GM19035 (cell line): ENCODE results near the gene SH3BP5.
A peak's percentile ranks its signal among the peaks of the same experiment; 100 is the strongest.

Experiments used
- ATAC-seq: cut with Tn5 transposase; IDR thresholded peaks from one replicate; pipeline ENCODE4 v1.9.1; 2021; ENCODE audit not compliant: unreplicated experiment

SH3BP5 gene

DNA sequence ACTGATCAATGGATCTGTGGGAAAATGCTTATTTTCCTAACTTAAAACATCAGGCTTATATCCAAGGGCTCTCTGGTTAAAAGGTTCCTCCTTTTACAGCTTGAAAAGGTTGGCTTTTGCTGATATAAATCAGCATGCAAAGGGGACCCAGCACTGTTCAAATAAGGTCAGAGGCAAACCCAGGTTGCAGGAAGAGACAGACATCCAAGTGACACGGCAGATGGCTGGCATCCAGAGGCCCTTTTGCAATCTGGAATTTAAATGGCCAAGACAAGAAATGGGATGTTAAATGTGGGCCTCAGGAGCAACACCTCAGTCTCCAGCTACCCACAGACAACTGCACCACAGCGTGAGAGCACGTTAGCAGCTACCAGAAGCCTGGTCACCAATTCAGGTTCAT lies 6.3 kb downstream of the SH3BP5 start:
- ATAC-seq: no peak

DNA sequence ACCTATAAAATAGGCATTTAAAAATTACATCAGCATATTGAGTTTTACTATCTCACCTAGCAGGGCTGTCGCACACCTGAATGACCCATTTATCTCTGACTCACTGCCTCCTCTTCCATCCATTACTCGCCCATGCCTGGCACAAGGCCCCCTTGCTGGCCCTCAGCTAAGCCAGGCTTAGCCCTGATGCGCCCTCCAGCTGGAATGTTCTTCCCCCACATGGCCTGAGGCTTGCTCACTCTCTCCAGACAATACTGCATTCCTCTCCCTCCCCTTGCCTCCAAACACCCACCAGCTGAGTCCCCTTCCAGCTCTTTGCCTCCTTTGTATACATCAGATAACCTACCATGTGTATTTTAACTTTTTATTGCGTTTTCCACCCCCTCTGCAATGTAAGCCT lies 7.2 kb downstream of the SH3BP5 start:
- no peak for ATAC-seq

DNA sequence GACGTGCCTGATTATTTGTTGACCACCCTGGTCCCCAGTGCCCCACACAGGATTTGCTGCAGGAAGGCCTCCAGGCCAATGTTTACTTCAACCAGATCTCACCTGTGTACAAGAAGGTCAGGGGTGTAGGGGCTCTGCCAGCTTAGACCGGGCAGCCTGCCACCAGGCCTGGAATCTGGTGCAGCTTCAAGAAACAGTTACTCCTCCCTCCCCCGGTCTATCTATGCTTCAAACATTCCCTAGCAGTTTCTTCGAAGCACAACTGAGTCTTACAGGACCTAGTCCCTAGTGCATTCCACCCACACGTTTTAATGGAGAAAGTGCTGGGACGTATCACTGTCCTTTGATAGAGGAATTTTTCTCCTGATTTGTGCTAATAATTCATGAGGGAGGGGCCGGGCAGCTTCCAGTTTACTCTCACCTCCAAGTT lies 8.0 kb downstream of the SH3BP5 start:
- no peak for ATAC-seq

DNA sequence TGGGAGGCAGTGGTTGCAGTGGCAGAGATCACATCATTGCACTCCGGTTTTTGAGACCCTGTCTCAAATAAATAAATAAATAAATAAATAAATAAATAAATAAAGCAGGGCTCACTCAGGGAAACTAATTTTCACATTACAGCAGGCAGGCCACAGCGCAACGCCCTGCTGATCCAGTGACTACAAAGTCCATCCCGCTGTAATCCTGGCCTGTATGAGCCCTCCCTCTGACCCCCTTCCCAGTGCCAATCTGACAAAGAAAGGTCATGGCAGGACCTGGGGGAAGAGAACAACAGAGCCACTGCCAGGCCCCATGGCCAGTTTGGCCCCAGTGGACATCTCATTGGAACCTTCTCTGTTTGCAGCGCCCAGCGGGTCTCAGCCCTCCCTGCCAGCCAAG lies 9.3 kb downstream of the SH3BP5 start:
- no peak for ATAC-seq

DNA sequence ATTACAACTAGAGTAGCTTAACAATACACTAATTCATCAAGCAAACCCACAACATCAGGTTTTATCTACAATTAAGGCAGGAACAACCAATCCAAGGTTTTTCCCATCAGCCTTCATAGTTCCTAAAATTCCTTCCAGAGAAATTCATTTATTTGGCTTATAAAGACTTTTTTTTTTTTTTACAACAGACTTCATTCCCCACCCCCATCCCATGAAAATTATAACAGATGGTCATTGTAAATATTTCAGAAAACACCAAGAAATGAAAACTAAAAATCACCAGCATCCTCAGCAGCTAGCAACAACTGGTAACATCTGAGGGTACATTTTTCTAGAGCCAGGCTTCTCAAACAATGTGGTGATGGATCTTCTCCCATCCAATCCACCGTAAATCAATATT lies 11.0 kb downstream of the SH3BP5 start:
- no peak for ATAC-seq

DNA sequence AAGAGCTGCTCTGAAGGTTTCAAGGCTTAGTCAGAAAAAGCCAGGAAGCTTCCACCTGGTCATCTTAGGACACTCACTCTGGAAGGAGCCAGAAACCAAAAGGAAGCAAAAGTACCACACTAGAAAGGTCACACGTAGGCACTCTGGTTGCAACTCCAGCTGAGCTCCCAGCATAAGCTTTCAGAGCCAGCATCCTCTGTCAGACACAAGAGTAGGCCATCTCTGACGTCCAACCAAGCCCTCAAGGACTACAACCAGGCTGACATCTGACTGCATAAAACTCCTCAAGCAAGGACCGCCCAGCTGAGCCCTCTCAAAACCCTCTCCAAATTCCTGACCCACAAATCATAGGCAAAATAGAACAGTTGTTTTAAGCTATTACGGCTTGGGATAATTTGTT lies 12.8 kb downstream of the SH3BP5 start:
- ATAC-seq: no peak

DNA sequence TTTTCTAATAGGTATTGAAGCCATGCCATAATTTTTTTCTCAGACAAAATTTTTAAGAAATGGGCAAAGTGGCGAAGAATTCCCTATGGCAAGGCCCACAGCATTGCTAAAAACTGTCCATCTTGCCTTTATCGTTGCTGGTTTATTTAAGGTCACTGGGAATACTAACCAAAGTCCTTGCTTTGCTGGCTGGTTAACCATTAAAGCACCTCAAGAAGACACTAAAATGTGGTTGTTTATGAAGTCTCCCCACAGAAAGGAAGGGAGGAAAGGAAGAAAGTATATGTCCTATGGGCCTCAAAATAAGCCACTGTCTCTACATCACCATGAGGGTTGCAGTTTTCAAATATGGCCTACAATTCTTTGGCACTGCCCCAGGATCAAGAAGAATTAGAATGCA lies 13.2 kb downstream of the SH3BP5 start:
- ATAC-seq: no peak

DNA sequence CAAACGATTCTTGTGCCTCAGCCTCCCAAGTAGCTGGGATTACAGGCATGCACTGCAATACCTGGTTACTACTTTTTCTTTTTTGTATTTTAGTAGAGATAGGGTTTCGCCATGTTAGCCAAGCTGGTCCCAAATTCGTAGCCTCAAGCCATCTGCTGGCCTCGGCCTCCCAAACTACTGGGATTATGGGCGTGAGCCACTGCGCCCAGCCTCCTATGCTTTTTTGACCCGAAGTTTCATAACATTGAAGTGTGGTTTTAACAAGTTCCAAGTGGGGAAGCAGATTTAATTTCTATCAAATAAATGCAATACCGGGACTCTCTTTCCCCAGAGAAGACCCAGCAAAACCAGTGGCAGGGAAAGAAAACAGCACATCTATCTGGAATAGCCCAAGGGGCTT lies 13.7 kb downstream of the SH3BP5 start:
- no peak for ATAC-seq

DNA sequence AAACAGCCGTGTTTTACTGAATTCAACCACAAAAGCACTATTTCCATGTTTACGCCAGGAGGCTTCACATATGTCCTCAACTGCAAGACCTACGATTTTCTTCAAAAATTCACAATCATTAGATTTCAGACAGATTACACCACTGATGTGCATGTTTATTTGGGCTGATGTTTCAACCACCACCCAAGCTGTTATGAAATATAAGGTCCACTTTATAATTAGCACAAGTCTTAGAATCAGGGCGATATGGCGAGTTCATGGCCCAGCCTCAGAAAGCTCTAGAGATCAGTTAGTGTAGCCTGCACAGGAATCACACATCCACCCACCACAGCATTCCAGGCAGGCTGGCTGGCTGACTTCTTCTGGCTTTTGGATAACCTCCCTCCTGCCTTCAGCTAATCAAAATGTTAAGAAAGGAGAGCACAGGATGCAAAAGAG lies 15.4 kb downstream of the SH3BP5 start:
- ATAC-seq: no peak

DNA sequence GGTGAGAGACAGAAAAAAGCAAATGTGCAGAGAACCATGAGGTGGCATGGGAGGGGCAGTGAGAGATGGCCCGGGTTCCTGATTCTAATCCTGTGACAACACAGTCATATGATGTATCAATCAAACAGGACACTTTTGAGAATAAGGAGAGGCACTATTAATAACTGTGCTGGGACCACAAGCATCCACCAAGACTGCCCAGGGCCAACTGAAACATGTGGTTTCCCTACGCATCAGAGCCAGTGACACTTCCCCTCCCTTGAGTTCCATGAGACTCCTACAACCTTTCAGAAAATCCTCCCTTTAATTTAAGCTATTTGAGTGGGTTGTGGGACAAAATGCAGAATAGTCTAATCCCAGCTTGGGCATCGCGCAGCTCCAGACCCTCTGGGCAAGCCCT lies 17.4 kb downstream of the SH3BP5 start:
- no peak for ATAC-seq

DNA sequence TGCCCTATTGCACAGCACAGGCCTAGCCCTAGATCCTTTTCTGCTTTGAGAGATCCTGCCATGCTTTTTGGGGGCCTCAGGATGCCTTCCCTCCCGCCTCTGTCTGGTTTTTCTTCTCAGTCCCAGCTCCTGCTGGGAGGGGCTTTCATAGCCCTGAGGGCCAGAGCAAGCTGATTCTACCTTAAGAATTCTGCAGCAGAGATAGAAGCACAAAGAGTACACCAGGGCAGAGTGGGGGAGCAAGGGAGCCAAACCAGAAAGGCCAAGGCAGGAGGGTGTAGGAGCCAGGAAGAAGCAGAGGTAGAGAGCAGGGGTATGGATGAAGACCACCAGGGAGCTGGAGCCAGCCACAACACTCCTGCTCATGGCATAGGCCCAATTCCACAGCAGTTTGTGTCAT lies 18.1 kb downstream of the SH3BP5 start:
- no peak for ATAC-seq

DNA sequence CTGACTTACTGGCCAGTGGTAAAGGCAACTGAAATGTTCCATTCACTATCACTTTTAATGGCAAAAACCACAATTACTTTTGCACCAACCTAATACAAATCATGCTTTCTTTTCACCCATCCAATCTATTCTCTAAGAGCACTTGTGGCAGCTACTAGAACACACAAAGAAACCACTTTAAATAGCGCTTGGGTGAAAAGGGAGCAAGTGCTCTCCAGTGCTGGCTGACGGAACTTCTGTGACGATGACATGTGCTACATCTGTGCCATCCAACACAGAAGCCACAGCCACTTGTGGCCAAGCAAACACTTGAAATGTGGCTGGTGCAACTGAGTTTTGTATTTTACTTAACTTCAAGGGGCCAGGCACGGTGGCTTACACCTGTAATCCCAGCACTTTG lies 18.9 kb downstream of the SH3BP5 start:
- no peak for ATAC-seq

DNA sequence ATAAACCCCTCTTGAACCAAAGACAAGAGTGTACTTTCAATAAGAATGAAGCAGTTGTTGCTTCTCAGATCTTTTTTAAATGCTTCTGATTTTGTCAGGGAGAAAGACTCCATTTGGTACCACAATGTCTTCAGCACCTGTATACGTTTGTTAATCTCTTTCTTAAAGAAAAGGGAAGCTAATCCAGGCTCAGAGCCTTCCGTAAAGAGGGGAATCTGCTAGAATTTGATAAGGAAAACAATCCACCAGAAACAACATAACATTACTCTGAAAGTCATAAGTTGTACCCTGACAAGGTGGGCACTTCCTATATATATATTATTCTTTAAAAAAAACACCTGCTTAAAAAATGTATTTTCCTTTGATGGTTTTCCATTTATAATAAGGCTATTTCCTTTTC lies 19.8 kb downstream of the SH3BP5 start:
- no peak for ATAC-seq

DNA sequence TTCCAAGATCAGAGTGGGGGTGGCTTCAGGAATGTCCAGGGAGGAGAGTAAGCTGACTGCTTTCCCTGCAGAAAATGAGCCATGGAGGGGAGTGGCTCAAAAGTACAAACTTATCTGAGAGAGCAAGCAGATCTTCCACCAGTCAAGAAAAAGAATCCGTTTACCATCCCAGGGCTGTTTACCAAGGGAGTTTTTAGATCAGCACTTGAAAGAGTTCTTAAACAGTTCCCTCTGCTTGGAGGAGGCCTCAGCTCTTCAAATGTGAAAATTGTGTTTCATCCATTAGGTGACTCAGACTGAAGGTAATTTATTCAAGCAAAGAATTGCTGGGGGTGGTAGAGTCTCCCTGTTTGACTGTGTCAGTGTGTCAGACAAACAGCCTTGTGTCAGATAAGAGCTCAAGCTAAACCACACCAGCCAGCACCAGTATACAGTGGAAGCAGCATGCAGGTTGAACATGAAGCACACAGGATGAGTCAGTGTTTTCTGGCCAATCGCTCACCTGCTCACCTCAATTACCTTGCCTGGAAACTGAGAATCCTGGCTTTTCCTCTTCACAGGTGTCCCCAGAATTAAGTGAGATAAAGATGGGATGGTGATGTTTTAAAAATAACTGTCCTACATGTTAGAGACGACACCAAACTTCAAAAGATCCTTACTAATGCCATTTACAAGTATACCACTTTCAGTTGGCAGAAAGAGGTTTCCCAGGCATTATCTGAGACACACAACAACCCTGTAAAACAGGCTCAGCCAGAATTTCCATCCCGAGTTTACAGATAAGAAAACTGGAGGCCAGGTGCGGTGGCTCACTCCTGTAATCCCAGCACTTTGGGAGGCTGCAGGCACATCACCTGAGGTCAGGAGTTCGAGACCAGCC lies 21.7 kb downstream of the SH3BP5 start:
- ATAC-seq: peak; percentile 71

DNA sequence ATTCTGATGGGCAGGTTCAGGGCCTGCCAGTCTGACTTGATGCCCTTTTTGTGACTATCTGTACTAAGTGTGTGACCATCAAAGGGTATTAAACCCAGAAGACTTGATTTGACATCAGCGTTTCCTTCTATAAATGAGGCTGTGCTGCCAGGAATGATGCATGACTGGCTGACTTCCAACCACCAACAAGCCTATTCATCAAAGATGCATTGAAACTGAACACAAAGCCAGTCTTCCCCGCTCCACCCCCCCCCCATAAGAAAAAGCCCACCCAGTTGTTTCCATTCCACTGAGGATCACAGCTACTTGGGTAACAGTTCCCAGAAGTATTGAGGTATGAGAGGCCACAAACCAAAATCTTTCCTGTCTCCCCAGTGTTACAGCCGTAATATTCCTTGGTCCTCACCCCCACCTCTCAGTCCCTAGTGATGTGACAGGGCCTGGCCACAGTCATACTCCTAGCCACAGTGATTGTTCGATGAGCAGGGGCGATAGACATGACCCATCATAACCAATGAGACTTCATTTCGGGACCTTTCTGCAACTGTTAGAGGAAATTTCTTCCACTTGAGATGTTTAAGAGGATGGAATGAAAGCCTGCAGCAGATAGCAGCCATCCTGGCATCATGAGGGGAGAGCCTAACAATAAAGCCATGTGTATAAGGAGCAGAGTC lies 22.6 kb downstream of the SH3BP5 start:
- no peak for ATAC-seq

DNA sequence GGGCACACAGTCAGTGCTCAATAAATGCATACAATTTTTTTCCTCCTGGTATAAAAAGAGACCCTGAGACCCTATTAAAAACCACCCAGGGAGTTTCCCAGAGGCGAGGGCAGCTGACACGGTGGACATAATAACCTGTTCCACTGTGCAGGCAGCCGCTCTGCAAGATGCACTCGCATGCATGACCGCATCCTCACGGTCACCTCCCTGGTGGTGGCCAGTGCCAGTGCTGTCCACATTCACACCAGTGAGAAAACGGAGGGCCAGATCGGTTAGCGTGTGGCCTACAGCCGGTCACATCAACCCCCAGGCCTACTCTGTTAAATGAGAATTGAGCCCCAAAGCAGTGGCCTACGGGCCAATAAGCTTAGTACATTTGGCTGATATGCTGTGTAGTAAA lies 24.8 kb downstream of the SH3BP5 start:
- ATAC-seq: no peak

DNA sequence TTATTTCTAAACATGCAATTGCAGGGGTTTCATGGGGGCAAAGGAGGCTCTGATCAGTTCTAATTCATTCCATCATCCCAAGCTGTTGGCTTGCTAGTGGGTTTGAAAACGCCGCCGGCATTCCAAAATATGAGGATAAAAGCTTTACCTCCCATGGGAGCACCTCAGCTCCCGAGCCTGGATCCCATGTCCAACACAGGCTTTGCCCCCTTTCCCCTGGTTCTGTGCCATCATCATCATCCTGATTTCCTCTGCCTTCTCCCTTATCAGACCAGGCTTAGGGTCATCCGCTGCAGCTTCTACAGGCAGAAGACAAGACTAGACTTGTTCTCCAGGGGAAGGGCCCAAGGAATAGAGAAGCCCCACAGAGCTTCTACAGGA lies 25.4 kb downstream of the SH3BP5 start:
- ATAC-seq: no peak

DNA sequence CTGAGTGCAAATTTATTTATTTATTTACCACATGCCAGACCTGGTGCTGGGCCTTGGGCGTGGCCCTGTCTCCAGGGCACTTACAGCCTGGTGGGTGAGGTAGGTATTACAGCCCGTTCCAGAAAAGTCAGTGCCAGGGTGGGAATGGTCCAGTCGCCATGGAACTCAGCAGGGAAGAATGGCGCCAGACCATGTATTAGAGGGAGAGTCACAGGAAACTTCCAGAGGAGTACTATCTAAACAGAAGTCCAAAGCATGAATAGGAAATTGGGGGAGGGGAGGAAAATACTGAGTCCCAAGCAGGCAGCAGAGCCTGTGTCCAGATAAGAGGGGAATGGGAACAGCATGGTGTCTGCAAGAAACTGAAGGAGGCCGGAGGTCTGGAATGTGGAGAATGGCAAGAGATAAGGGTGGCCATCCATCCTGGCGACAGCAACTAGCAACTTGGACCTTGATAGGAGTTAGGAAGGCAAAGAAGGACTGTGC lies 27.0 kb downstream of the SH3BP5 start:
- ATAC-seq: no peak

DNA sequence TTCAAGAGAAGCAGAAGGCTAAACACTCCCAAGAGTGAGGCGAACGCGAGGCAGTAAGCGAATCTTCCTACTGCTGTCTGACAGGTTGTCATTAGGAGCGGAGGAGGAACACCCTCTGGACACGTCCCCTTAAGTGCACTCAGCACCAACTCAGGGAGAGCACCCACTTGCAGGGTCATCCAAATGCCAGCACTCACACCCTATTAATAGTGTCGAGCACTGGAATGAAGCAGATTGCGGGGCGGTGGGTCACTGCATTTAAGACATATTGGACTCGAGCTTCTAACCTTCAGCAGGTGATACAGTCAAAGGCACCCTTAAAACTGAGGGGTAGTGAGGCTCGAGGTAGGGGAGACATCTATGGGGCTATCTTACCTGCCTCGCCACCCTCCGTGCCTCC lies 28.7 kb downstream of the SH3BP5 start:
- no peak for ATAC-seq

DNA sequence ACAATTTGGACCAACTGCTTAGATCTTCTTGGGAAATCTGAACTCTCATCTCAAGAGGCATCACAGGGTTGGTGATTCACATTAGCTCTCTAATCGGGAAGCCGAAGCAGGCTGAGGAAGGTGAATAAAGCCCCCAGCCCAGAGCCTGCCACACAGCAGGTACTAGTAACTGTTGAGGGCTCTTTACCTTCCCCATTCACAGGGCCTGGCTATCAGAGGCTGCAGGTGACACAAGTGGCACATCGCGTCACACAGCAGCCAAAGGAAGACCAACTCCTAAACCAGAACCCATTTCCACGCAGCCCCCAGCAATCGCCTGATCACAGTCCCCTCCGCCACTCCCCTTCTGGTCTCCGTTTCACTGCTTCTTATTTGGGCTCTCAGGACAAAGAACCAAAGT lies 29.2 kb downstream of the SH3BP5 start:
- no peak for ATAC-seq

DNA sequence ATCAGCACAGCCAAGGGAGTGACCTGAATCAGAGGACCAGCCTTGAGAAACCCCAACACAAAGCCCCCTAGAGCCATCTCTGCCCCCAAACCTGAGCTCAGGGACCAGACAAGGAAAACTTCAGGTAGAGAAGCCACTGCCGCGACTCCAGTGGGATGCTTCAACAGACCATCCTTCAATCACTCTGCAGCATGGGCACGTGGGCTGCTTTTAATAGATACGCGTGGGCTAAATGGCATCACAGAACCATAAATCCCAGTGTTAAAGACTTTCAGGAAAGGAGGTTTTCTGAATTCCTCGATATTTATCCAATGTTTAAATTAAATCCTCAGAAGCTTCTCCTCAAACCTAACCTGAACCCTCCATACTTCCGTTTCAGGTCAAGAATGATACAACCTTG lies 30.6 kb downstream of the SH3BP5 start:
- ATAC-seq: no peak

DNA sequence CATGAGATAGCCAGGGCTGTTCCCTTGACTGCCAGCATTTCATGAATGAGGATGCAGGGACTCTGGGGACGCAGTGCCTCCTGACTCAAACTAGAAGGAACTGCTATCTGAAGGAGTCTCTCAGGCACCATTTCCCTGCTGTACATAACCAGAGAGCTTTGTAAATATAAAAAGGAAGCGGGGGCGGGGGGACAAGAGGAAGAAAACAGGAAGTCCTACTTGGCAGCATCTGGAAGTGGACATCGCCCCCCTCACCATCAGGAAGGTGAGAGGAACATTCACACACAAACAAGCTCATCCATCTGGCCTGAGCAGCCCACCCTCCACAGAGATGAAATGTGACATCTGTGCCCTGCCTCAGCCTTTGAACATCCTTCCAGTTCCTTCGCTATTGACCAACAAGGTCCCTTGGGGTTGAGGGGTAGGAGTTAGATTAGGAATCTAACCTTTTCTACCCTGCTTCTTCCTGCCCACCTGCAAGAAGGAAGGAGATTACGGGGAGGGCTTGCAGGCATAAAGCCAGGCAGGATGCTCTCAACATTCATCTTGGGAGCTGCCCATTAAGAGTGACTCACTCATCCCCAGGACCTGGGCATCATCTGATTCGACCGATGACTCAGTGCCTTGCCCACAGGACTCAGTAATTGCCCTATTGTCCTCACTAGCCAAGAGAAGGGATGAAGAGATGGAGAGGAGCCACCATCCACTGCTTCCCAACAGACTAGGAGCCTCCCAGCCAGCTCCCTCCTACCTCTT lies 31.9 kb downstream of the SH3BP5 start:
- ATAC-seq: no peak
